ENCODE results near the gene HTR5A. TPM values are rescaled to one million over a fixed set of nuclear protein-coding genes. Genes with fewer than 3 reads are reported as not detected.
A peak's percentile ranks its signal among the peaks of the same experiment; 100 is the strongest.

The HTR5A gene
- total RNA-seq, 1 experiment from 2014 or later = not detected

DNA sequence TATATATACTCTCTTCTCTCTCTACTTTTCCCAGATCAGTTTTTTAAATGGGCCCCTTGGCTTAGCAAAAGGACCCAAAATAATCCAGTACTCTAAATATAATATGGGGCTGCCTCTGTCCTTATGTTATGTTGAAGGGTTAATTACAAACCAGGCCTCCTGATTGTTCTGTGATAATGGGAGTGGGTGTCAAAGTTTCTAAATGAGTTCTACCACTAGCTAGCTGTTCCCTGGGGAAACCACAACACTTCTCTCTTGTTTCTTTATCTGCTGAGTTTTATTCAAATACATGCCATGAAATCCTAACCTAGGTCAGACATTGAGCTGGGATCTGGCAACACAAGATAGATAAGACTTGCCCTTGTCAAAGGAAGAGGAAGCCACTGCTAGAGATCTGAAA, 3.8 kb downstream of the HTR5A start:
- in situ Hi-C loops (cut with HindIII; ENCODE audit: low sequenced_read_pairs) = no loop called here
- DNase-seq (ENCODE audit: low spot score) = no peak

DNA sequence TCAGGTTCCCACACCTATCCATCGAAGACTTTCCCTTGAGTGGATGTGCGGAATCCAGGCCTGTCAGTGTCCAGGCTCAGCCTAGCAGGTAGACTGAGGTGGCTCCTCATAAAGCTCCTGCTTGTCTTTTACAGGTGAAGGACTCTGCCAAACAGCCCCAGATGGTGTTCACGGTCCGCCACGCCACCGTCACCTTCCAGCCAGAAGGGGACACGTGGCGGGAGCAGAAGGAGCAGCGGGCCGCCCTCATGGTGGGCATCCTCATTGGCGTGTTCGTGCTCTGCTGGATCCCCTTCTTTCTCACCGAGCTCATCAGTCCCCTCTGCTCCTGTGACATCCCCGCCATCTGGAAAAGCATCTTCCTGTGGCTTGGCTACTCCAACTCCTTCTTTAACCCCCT, 13.9 kb downstream of the HTR5A start:
- no peak for DNase-seq (ENCODE audit: low spot score)
- in situ Hi-C loops (cut with HindIII; ENCODE audit: low sequenced_read_pairs) = no loop called here

DNA sequence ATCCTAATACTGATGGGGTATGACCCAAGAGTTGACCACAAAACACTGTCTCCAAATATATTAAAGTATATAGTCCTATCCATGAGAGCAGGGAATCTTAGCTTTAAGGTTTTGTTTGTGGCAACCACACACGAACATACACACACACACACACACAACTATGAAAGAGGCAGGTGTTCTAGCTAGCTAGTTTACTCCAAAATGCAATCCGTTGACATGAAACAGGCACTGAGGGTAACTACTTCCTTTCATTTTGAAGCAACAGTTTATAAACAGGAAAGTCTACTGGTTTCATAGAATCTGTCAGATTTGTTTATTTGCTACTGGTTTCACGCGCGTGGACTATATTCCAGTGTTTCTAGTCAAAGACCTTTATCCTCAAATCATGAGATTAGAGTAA, 14.8 kb downstream of the HTR5A start:
- in situ Hi-C loops (cut with HindIII; ENCODE audit: low sequenced_read_pairs) = no loop called here

DNA sequence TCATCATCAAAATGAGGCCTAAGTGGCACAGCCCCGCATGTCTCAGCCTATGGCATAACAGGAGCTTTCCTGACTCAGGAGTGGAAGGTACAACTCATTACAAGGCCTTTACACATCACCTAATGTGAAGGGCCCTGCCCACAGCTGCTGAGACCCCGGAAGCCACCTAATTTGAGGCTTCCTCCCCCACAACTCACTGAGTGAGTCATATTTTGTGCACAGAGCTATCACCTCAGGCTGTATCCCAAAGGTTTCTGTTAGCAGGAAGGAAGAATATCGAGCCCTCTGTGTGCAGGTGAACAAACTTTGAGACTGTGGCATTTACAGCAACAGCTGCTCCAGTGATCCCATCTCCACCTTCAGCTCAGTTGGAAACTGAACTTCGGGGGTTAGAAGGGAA, 20.6 kb downstream of the HTR5A start:
- no peak for DNase-seq (ENCODE audit: low spot score)
- in situ Hi-C loops (cut with HindIII; ENCODE audit: low sequenced_read_pairs) = no loop called here

More for the DNA sequence above, 14.8 kb downstream of the HTR5A start:
- DNase-seq (ENCODE audit: low spot score) = no peak

DNA sequence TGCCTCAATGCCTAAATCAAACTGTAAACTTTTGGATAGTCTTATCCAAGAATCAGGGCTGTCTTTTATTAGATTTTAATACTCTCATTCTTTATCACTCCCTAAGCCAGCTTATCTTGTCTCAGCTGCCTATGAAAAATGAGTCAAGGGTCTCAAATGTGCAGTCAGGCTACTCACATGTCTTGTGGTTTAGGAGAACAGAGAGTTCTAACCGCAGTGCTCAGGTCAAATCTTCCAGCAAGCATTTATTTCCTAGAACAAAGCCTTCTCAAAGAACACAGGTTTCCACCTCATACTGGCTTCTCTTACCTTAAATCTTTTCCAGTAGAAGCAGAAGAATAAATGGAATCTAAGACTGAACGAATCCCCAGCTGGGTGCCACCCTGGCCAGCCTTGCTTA, 23.5 kb downstream of the HTR5A start:
- no peak for DNase-seq (ENCODE audit: low spot score)
- in situ Hi-C loops (cut with HindIII; ENCODE audit: low sequenced_read_pairs) = no loop called here

DNA sequence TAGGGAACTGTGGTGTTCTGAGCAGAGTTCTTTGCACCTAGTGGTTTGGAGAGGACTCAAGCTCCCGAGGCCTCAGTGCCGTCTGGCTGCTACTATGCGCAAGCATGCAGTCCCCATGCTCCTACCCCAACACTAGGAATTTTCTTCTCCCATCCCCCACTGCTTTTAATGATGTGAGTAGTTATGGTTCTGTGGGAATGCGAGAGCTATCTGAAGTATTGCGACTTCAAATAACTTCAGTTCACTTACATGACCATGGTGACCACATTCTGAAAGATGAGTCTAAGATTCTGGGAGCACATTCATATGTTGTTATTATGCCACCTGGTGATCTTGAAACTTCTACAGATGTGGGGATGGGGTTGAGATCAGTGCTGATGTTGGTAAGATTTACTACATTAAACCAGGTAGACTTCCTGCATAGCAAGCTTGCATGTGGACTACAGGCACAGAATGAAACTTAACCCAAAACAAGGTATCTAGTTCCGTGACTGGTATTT, 24.6 kb downstream of the HTR5A start:
- in situ Hi-C loops (cut with HindIII; ENCODE audit: low sequenced_read_pairs) = no loop called here
- DNase-seq (ENCODE audit: low spot score) = no peak

DNA sequence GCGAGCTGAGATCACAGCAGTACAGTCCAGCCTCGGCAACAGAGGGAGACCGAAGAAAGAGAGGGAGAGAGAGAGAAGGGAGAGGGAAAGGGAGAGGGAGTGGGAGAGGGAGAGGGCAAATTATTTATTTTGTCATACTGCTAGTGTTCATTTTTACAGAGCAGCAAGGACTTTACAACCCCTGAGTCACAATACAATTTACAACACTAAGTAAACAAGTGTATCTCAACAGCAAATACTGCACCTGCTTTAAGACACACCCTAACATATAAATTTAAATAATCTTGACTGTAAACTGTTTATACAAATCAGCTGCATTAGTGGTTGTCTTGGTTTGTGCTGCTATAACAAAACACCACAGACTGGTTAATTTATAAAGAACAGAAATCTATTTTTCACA, 27.2 kb downstream of the HTR5A start:
- DNase-seq (ENCODE audit: low spot score) = no peak
- in situ Hi-C loops (cut with HindIII; ENCODE audit: low sequenced_read_pairs) = no loop called here

DNA sequence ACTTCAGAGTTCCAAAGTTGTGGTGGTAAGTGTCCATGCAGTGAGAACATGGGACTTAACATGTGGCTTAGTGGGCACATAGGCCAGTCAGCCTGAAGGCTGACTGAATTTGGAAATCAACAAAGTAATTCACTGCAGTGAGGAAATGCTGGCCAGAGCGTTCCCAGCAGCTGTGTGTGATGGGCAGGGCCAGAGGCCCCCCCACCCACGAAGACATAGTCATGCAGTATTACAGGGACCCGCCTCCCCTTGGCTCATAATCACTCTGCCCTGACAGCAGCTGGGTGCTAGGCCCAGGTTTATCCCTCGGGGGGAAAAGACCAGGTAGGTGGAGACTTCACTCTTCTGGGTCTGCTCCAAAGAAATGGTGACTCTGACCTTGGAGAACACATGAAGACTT, 33.7 kb downstream of the HTR5A start:
- in situ Hi-C loops (cut with HindIII; ENCODE audit: low sequenced_read_pairs) = no loop called here
- DNase-seq (ENCODE audit: low spot score) = no peak

DNA sequence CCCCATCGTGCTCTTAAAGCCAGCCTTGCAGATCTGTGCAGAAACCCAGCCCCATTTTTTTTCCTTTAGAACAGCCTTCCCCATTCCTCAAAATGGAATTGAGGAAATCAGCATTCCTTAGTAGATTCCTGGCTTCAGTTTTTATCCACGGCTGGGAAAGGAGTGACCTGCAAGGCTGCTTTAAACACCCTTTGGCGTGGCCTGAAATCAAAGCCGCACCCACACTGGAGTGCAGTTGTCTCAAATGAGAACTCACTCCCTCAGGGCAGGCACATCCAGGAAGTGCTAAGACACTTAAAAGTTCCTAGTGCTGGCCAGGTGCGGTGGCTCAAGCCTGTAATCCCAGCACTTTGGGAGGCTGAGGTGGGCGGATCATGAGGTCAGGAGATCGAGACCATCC, 34.8 kb downstream of the HTR5A start:
- in situ Hi-C loops (cut with HindIII; ENCODE audit: low sequenced_read_pairs) = no loop called here
- DNase-seq (ENCODE audit: low spot score) = no peak

DNA sequence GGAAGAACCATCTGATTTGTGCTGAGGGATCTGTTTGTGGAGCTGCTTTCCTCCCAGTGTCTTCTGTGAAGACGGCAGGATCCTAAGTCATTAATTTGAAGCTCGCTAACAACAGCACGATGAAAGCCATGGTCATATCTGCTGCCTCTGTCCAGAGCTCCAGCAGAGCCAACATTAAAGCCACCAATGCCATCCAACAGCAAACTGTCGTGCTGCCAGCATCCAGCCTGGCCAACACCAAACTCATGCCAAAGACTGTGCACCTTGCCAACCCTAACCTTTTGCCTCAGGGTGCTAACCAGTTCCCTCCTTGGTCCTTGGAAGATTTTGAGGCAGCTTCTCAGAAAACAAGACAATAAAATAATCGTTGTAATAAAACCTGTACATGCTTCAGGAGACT, 36.2 kb downstream of the HTR5A start:
- peak; percentile 74 for DNase-seq (ENCODE audit: low spot score)
- in situ Hi-C loops (cut with HindIII; ENCODE audit: low sequenced_read_pairs) = no loop called here

DNA sequence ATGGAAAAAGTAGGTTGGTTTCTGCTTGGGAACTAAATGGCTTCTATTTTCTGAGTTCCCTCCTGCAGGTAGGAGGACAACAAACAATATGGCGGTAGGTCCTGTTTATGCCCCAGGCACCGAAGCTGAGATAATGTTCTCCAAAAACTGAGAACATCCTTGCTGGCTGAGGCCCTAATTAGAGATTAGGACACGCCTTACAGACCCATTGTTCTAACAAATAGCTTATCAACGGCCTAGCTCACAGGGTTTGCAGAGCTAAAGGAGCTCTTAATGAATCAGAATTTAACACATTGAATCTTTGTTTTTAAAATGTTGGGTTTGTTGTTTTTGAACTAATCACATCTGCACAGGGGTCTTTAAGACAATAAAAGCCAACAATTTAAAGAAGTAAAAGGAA, 37.0 kb downstream of the HTR5A start:
- DNase-seq (ENCODE audit: low spot score) = peak; percentile 32
- in situ Hi-C loops (cut with HindIII; ENCODE audit: low sequenced_read_pairs) = no loop called here

DNA sequence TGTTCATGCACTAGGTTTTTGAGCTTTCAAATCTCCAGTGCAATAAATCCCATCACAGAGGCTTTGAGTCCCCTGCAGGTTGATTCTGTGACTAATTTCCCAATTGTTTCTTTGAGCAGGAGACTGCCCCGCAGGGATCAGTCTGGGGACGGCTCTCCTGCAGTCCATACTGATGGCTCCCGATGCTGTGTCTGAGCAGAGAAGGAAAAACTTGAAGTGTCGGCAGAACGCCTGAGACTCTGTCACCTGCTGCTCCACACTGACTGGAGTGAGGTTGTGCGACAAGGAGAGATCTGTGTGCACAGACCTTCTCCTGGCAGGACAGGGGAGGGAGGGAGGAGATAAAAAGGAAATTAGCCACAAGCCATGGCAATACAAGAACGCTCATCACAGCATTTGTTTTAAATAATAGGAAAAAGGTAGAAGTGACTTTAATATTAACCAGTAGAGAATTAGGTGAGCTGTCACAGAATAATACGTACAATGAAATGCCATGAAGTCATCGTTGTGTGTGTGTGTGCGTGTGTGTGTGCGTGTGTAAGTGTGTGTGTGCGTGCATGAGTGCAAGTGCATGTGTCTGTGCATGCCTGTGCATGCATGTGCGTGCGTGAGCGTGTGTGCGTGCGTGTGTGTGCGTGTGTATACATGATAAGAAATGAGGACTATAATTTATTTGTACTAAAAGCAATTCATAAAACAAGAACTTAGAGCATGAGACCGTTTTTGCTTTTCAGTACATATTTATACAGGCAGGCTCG, 38.2 kb downstream of the HTR5A start:
- DNase-seq (ENCODE audit: low spot score) = peak; percentile 79
- in situ Hi-C loops (cut with HindIII; ENCODE audit: low sequenced_read_pairs) = no loop called here

DNA sequence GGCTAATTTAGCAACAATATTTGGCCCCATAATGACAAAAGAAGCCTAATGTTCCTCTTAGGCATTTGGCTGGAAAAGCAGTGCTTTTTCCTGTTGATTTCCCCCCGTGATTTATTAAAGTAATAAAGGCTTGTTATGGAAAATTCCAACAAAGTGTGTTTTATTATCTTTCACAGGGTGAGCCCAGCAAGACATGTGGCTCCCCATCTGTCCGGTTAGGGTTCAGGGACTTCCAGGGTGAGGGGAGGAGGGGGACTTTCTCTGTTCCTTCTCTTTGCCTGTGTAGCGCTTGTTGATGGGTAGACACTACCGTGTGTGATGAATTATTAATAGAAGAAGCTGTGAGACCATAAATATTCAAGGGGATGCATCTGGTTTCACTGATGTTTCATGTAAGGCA, 39.0 kb downstream of the HTR5A start:
- peak; percentile 57 for DNase-seq (ENCODE audit: low spot score)
- in situ Hi-C loops (cut with HindIII; ENCODE audit: low sequenced_read_pairs) = no loop called here

DNA sequence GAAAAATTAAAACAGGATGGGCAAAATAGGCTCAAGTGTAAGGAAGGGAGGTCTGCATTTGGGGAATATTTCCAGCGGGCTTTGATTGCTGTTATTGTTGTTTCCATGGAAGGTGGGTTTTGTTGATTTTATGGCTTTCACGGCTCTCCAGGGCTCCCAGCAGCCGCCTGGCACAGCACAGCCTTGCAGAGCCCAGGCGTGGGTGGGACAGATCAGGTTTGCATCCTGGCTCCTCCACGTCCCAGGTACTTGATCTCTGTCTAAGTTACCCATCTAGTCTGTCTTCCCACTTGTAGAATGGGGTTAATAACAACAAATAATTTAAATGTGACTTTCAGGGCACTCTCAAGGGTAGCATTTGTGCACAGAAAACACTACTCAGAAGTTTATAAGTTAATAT, 45.2 kb downstream of the HTR5A start:
- in situ Hi-C loops (cut with HindIII; ENCODE audit: low sequenced_read_pairs) = no loop called here
- DNase-seq (ENCODE audit: low spot score) = no peak

DNA sequence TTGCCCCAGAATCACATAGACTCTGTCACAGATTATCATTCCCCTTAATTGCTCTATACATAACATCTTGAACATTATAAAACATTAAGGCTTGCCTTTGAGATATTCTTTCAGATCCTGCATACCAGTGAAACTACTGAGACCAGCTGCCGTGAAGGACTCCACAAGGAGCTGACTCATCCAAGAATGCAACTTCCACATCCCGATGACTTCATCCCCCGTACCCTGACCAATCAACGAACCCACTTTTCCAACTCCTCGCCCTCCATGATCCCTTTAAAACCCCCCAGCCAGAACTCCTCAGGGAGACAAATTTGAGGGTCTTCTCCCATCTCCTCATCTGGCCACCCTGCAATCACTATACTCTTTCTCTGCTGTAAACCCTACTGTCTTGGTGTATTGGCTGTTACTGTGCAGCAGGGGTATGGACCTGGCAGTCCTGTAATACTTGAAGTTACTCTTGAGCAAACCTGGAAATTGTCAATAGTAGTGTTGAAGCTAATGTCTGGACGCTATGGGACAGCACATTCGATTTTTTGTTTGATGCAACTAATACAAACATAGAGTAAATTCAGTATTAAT, 49.8 kb downstream of the HTR5A start:
- in situ Hi-C loops (cut with HindIII; ENCODE audit: low sequenced_read_pairs) = no loop called here
- no peak for DNase-seq (ENCODE audit: low spot score)

DNA sequence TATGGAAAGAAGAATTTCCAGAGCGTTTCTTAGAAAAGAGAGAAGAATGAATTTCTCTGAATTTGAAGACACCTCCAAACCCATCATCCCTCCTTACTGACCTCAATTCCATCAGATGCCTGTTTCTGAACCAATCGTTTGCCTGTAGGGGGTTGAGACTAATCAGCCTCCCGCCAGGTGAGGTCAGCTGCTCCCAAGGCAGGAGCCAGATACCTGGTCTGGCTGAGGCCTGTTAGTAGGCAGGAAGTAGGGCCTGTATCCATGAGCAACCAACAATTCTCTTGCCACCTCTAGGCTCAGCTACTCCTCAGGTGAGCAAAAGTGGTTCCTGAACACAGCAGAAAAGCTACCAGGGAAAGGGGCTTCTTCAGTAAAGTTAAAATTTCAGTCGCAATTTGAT, 50.3 kb downstream of the HTR5A start:
- DNase-seq (ENCODE audit: low spot score) = no peak
- in situ Hi-C loops (cut with HindIII; ENCODE audit: low sequenced_read_pairs) = no loop called here

DNA sequence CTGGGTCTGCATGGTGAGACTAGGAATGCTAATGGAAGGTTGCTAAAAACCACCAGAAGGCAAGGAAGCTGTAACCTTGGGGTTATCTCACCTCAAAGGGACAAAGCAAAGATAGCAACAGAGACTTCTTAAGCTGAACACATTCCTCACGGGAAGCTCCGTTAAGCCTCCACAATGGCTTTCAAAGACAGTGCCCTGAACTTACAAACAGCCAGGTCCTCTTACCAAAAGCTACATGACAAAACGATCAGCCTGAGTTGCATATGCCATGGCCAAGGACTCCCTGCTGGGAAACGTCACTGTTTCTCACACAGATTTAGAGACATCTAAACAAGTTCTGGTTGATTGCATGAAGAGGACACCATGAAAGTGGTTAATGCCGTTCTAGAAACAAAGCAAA, 52.7 kb downstream of the HTR5A start:
- no peak for DNase-seq (ENCODE audit: low spot score)
- in situ Hi-C loops (cut with HindIII; ENCODE audit: low sequenced_read_pairs) = no loop called here

DNA sequence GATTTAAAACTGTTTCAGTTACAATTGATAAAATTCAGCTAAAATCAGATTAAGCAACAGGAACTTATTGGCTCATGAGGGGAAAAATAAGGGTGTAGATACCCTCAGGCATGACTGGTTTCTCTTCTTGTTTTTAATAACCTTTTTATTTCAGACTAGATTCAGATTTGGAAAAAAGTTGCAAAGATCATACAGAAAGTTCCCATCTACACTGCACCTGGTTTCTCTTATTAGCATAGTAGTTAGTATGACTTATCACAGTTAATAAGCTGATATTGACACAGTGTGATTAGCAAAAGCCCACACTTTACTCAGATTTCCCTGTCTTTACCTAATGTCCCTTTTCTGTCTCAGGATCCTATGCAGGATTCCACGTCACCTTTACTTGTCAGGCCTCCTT, 53.3 kb downstream of the HTR5A start:
- in situ Hi-C loops (cut with HindIII; ENCODE audit: low sequenced_read_pairs) = no loop called here
- no peak for DNase-seq (ENCODE audit: low spot score)

DNA sequence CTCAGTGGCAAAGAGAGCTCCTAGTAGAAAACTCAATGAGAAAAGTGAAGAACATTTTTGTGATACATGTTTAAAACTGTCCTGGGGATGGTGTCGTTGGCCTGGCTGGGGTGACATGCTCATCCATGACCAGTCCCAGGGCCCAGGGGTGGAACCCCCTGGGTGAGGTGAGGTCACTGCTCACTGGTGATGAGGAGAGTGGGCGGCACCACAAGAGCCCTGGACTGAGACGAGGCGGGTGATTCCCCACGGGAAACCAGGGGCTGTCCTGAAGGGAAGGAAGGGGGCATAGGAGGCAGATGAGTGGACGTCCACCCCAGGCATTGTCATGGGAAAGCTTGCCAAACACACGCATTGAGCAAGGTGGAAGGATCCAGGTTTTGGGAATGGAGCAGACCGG, 54.6 kb downstream of the HTR5A start:
- in situ Hi-C loops (cut with HindIII; ENCODE audit: low sequenced_read_pairs) = no loop called here
- DNase-seq (ENCODE audit: low spot score) = no peak

DNA sequence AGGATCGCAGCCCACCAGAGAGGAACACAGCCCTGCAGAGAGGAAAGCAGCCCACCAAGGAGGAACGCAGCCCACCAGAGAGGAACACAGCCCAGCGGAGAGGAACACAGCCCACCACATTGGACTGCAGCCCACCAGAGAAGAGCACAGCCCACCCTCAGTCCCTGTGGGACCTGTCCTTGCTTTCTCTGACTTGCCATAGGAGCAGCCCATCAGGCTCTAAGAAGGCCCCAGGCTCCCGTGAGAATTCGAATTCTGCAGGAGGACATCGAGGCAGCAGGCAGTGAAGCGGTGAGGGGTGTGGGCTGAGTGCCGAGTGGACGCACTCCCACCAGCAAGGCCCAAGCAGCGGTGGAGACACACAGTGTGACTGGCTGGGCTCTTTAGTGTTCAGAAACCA, 59.1 kb downstream of the HTR5A start:
- DNase-seq (ENCODE audit: low spot score) = no peak
- in situ Hi-C loops (cut with HindIII; ENCODE audit: low sequenced_read_pairs) = no loop called here

DNA sequence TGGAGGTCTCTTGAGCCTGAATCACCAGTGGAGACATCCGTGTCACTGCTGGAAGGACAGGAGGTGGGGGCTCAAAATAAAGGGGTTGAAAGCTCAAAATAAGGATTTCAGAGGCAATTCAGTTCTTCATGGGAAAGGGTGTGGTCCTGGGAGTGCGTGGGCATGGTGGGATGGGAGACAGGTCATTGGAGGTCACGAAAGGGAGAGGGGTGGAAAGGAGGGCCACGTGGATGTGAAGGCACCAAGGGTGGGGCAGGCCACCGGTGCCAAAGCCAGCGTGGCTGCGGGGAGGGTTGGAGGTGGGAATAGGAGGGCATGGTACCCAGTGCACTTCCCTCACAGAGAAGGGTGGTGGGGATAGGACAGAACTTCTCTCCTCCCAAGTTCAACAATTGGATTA, 59.7 kb downstream of the HTR5A start:
- in situ Hi-C loops (cut with HindIII; ENCODE audit: low sequenced_read_pairs) = no loop called here

More for the DNA sequence above, 59.7 kb downstream of the HTR5A start:
- DNase-seq (ENCODE audit: low spot score) = no peak

Measured in G401 (cell line).